ENCODE measurements around the gene MUC6.

Gene MUC6

GRCh38 chr11:1036303-1036923 lies at the start of gene MUC6:
MUC6 (minus strand) TSS chr11:1036718; CDS start chr11:1036655, 63 bp downstream.
- DNase-seq (ENCODE audit: low spot score) = no peak

GRCh38 chr11:1085440-1086170 lies 49.1 kb upstream of the MUC6 start:
- no peak for DNase-seq (ENCODE audit: low spot score)

GRCh38 chr11:1084561-1085439 lies 48.3 kb upstream of the MUC6 start:
- no peak for DNase-seq (ENCODE audit: low spot score)

GRCh38 chr11:1083621-1084551 lies 47.4 kb upstream of the MUC6 start:
- no peak for DNase-seq (ENCODE audit: low spot score)

GRCh38 chr11:1082728-1083620 lies 46.5 kb upstream of the MUC6 start:
- DNase-seq (ENCODE audit: low spot score) = no peak

- DNase-seq (ENCODE audit: low spot score) = no peak
These were observed 45.8 kb upstream of the MUC6 start for GRCh38 chr11:1082346-1082727.

- no peak for DNase-seq (ENCODE audit: low spot score)
These were observed 45.2 kb upstream of the MUC6 start for GRCh38 chr11:1081601-1082311.

GRCh38 chr11:1078191-1078601 lies 41.7 kb upstream of the MUC6 start:
- no peak for DNase-seq (ENCODE audit: low spot score)

GRCh38 chr11:1077417-1078119 lies 41.0 kb upstream of the MUC6 start:
- DNase-seq (ENCODE audit: low spot score) = no peak

- DNase-seq (ENCODE audit: low spot score) = no peak
These were observed 40.5 kb upstream of the MUC6 start for GRCh38 chr11:1077033-1077416.

GRCh38 chr11:1076061-1076665 lies 39.6 kb upstream of the MUC6 start:
- no peak for DNase-seq (ENCODE audit: low spot score)

GRCh38 chr11:1075341-1075911 lies 38.9 kb upstream of the MUC6 start:
- no peak for DNase-seq (ENCODE audit: low spot score)

- no peak for DNase-seq (ENCODE audit: low spot score)
These were observed 38.0 kb upstream of the MUC6 start, which contains the start of gene MUC2 for GRCh38 chr11:1074244-1075221. MUC2 (plus strand) TSS chr11:1074874.

GRCh38 chr11:1073851-1074243 lies 37.3 kb upstream of the MUC6 start:
- DNase-seq (ENCODE audit: low spot score) = no peak

GRCh38 chr11:1073261-1073724 lies 36.8 kb upstream of the MUC6 start:
- DNase-seq (ENCODE audit: low spot score) = peak; percentile 29

- DNase-seq (ENCODE audit: low spot score) = no peak
These were observed 36.3 kb upstream of the MUC6 start for GRCh38 chr11:1072821-1073231.
